ENCODE measurements around the gene INSL6.
A peak's percentile ranks its signal among the peaks of the same experiment; 100 is the strongest.
"Not testable (repeated sequence)": the region's sequence is repeated elsewhere in the genome, so short reads cannot be mapped to it uniquely, and the experiment has no call there.

The INSL6 gene

GRCh38 chr9:5185220-5185840 lies at the start of gene INSL6:
Gene INSL6 (minus strand): TSS chr9:5185639. CDS start chr9:5185602, 37 bp downstream.
- DNase-seq (ENCODE audit: low read depth, low spot score): no peak

DNA sequence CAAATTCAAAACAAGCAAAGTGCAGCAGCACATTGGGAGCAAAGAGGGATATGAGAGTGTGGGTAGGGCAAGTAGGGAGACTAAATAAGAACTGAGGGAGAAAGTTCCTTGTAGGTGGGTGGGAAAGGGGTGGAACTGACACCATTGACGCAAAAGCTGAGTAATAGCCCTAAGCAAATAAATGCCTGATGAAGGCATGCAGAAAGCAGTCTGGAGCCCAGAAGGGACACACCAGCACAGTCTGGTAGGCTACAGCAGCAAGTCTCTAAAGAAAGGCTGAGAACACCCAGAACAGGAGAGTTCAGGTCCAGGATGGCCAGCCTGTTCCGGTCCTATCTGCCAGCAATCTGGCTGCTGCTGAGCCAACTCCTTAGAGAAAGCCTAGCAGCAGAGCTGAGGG lies 45.8 kb upstream of the INSL6 start, which contains the start of gene INSL4:
Gene INSL4, plus strand, starts transcription at position 208 of the 400 bp plus-strand sequence. Its CDS starts 105 bp downstream, at position 313.
- no peak for DNase-seq (ENCODE audit: low read depth, low spot score)

DNA sequence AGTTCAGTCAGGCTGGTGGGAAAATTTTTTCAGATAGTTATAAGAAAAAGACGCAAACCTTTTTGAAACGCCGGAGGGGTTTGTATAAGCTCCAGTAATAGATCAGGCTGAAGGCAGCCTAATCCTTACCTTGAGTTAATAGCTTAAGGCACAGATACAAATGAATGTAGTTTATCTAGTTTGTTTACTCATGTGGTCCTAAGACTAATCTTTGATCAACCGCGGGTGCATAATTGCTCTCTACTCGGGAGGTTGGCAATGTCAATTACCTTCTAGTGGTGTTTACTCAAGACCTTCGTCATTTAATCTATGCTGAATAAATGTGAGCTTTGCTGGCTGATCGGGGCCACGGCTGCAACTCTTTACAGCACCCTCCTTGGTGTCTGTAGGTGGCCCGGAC lies 45.1 kb upstream of the INSL6 start:
- DNase-seq (ENCODE audit: low read depth, low spot score): no peak

DNA sequence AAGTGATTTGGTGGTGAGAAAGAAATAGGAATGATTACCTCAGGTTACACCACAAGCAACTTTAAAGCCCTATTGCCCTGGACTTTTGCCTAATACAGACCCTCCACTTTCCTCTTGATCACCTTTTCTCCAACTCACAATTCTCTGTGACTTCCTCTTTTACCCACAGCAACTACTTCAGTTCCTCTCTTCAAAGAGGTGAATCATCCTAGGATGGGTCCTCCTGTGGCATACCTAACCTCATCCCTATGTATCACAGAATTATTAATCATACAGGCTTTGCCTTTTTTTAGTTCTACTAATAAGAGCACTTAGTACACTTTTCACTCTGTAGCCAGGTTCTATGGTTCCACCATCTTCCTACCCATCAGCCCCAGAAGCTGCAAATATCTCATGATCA lies 19.6 kb upstream of the INSL6 start:
- no peak for DNase-seq (ENCODE audit: low read depth, low spot score)

GRCh38 chr9:5195463-5195862 lies 10.0 kb upstream of the INSL6 start:
- DNase-seq (ENCODE audit: low read depth, low spot score): no peak

GRCh38 chr9:5193345-5193744 lies 7.9 kb upstream of the INSL6 start:
- no peak for DNase-seq (ENCODE audit: low read depth, low spot score)

DNA sequence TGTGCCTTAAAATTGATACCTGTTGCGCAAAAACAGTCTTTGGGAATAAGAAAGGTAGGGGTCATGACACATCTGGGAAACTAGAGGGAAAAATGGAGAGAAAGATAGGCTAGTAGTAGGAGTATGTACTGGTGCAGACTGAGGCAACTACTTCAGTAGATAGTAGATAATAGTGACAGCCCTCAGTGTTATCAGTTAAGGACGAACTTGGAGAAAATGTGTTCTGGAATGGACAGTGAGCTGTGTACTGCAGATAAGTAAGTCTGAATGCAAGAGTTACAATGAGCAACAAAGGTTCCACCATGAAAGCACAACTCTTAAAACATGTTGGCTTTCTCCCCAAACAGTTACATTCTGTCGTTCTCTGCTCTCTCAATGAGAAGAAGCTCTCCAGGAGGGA lies 6.5 kb upstream of the INSL6 start:
- DNase-seq (ENCODE audit: low read depth, low spot score): no peak

DNA sequence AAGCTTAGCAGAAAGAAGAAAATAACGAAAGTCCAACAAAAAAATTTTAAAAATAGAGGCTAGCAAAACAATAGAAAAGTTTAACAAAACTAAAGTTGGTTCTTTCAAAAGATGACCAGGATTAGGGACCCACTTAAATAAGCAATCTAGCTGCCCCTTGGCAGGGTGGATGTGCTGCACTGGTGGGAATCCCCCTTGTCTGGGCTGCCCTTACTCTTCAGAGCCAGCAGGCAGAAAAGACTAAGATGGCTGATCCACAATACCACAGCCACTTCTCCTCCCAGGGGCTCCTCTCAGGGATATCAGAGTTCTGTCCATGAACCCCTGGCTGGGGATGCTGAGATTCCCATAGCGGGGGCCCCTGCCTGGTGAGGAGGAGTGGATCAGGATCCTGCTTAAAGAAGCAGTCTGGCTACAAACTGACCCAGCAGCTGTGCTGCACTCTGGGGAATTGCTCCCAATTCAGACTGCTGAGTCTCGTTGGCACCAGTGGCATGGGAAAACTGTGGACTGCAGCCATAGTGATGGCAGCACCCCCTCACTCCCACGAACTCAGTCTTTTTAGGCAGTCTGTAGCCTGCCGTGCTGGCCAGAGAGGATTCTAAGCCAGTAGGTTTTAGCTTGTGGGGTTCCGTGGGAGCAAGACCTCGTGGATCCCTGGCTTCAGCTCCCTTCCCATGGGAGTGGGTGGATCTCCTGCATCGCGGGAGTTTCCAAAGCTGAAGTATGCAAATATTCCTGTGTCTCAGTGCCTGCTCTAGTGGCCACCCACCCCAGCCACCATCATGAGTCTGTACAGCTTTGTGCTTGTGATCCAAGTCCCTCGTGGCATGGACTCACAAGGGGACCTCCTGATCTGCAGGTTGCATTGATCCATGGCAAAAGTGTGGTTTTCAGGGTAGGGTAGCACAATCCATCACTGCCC lies 2.9 kb upstream of the INSL6 start:
- DNase-seq (ENCODE audit: low read depth, low spot score): no peak

DNA sequence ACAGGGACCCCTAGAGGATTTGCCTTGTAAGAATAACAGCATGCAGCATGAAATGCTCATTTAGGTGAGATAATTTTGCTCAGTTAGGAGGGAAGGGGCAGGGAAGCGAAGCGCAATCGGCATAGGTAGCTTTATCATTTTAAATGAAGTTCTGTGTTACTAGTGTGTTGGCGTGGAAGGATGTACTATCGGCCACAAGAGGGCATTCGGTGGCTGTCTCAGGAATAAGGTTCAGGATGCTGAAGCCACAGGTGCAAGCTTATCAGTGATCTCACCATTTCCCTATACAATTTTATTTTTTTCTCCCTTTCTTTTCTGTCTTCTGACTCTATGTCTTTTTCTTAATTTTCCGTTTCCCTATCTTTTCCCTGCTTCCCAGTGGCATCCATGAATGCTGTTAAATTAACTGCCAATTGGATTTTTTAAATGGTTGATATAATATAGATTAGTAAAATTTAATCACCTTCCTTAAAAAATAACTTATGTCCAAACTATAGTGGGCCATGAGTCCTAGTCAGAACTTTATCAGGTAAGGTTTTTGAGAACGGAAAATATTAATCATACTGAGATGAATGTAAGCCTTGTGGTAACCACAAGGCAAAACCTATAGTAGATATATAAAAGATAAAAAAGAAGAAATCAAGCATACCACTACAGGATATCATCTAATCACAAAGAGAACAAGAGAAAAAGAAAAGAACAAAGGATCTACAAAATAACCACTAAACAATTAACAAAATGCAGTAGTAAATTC lies 1.2 kb upstream of the INSL6 start:
- peak; percentile 29 for DNase-seq (ENCODE audit: low read depth, low spot score)

DNA sequence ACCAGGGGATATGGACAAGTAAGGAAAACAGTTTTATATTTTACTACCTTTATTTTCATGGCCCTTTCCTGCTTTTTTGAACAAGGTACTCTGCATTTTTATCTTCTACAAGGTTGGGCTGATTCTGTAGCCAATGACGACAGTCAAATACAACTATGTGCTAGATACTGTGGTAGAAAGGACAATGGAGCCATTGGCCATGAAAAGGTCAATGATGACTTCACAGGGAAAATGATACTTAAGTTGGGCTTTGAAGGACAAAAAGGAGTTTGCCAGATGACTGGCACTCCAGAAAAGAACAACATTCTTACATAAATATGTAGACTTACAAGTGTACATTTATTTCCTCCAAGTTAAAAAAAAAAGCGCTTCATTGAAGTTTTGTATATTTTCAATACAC lies 663 bp downstream of the INSL6 start:
- DNase-seq (ENCODE audit: low read depth, low spot score): no peak

DNA sequence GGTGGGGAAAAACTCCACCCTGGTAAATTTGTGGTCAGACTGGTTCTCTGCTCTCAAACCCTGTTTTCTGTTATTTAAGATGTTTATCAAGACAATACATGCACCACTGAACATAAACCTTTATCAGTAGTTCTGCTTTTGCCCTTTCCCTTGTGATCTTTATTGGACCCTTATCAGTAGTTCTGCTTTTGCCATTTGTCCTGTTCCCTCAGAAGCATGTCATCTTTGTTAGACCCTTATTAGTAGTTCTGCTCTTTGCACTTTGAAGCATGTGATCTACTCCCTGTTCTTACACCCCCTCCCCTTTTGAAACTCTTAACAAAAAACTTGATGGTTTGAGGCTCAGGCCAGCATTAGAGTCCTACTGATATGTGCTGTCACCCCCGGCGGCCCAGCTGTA lies 4.8 kb downstream of the INSL6 start:
- DNase-seq (ENCODE audit: low read depth, low spot score): not testable (repeated sequence)

- DNase-seq (ENCODE audit: low read depth, low spot score): no peak
Observed at GRCh38 chr9:5178126-5178805, 7.2 kb downstream of the INSL6 start.

DNA sequence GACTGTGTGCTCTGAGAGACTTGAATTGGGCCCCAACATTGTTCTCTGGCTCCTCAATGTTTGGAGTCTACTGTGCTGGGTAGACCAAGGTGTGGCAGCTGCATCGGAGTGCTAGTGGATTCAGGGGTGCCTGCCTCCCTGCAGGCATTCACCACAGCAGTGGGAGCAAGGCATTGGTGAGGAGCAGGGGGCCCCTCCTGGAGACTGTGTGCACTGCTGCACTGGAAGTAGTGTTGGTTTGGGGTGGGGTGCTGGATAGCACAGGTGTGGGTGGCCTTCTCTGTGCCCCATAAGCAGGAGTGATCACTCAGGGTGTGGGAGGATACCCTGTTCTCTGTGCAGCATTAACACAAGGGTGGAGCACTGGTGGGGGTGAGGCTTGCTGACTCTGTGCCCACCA lies 39.2 kb downstream of the INSL6 start:
- no peak for DNase-seq (ENCODE audit: low read depth, low spot score)

GRCh38 chr9:5144217-5144616 lies 41.2 kb downstream of the INSL6 start:
- no peak for DNase-seq (ENCODE audit: low read depth, low spot score)

DNA sequence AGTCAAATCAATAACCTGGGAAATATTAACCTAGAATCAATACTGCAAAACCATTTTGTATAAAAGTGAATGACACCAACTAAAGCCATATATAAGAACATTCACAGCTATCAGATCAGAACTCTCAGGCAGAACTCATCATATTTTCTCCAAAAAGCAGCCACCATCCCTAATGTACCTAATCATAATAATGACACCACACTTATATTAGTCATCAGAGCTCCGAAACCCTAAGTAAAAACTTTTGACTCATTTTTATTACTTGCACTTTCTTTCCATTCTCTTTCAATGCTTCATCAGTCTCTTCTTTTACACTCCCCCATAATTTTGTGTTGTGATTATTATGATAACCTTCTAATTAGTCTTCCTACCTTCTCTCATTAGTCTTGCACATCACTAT lies 45.3 kb downstream of the INSL6 start:
- DNase-seq (ENCODE audit: low read depth, low spot score): no peak

DNA sequence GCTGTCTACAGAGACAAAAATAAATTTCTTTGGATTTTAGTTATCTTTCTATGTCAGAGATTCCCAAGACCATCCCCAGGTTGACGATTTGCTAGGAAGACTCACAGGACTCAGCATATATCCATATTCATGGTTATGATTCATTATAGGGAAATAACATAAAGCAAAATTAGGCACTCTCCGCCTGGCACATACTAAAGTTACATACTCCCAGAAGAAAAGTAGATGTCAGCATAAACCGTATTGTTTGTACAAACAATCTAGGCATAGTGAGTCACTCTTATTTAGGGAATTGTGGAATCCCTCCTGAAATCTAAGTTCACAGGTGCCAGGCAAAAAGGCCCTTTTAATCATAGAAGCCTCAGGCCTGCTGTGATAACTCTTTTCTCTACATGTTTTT lies 62.9 kb downstream of the INSL6 start:
- DNase-seq (ENCODE audit: low read depth, low spot score): peak; percentile 10

DNA sequence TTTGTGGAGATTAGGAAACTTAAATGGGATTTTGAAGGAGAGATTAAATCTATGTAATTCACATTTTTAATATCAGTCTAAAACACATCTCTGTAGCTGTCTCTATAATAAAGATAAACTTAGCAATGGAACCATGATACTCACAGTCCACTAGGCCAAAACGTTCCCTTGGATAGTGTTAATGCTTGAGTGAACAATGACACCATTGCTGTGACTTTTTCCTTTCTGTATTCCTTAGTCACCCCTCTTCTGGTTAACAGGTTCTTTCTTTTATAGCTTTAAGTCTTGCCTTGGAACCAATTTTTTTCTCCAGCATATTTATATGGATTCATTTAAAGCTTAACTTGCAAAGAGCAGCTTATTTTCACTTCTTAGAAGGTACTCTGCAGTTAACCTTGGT lies 63.3 kb downstream of the INSL6 start:
- no peak for DNase-seq (ENCODE audit: low read depth, low spot score)

- no peak for DNase-seq (ENCODE audit: low read depth, low spot score)
Observed at GRCh38 chr9:5113994-5114748, 71.3 kb downstream of the INSL6 start.
